Superior temporal gyrus (tissue), 1 donor: Measurements from ENCODE around the gene EFNA2.

ENCODE experiments used
- DNase-seq: peaks from one replicate; pipeline ENCODE4 v3.0.0-alpha.2; 2016; ENCODE audit errors: extremely low spot score

The EFNA2 gene

GRCh38 chr19:1284293-1284978 is 1.2 kb upstream of the EFNA2 start:
- DNase-seq = no peak

- DNase-seq = no peak
Observed at GRCh38 chr19:1284979-1285736, 515 bp upstream of the EFNA2 start.

- DNase-seq = no peak
Observed at GRCh38 chr19:1286487-1287353, 1.0 kb downstream of the EFNA2 start.

- DNase-seq = no peak
Observed at GRCh38 chr19:1287354-1288225, 1.9 kb downstream of the EFNA2 start.

GRCh38 chr19:1288226-1288612 is 2.5 kb downstream of the EFNA2 start:
- DNase-seq = no peak

GRCh38 chr19:1288833-1289685 is 3.4 kb downstream of the EFNA2 start:
- no peak for DNase-seq

GRCh38 chr19:1289686-1290025 is 4.0 kb downstream of the EFNA2 start:
- no peak for DNase-seq

GRCh38 chr19:1290196-1290702 is 4.6 kb downstream of the EFNA2 start:
- no peak for DNase-seq

- no peak for DNase-seq
Observed at GRCh38 chr19:1290703-1291651, 5.3 kb downstream of the EFNA2 start.

GRCh38 chr19:1291761-1292418 is 6.2 kb downstream of the EFNA2 start:
- DNase-seq = no peak

GRCh38 chr19:1292419-1293151 is 6.9 kb downstream of the EFNA2 start:
- DNase-seq = no peak

- DNase-seq = no peak
Observed at GRCh38 chr19:1293782-1294604, 8.3 kb downstream of the EFNA2 start.

- no peak for DNase-seq
Observed at GRCh38 chr19:1294688-1295087, 9.0 kb downstream of the EFNA2 start.

GRCh38 chr19:1295169-1296012 is 9.7 kb downstream of the EFNA2 start:
- DNase-seq = no peak

GRCh38 chr19:1296078-1296477 is 10.4 kb downstream of the EFNA2 start:
- no peak for DNase-seq

- no peak for DNase-seq
Observed at GRCh38 chr19:1296575-1297271, 11.1 kb downstream of the EFNA2 start.
